Measurements from ENCODE around the gene ALK.

The ALK gene

DNA sequence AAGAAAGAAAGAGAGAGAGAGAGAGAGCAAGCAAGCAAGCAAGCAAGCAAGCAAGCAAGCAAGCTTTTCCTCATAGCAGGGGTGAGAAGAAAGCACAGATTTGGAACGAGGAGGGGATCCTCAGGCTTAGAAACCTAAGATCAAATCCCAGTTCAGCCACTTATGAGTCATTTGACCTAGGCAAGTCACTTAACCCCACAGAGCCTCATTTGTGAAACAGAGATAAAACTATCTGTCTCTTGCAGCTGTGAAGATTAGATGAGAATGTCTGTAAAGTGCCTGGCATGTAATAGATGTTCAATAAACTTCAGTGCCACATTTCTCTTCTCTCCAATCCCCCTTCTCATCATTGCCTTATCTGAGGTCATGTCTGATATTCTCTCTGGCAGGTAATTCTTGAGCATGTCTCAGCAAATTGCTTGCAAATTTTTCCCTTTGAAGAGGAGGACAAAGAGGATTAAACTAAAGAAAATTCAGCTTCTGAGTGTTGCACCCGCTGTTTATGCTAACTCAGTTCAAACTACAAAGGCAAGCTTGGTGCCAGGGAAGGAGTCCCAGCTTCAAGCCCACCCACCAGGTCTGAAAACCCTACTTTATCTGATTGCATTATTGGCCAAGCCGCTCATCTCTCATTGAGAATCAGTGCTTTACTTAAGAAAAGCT lies 20.3 kb downstream of the ALK start:
- DNase-seq, result no peak

DNA sequence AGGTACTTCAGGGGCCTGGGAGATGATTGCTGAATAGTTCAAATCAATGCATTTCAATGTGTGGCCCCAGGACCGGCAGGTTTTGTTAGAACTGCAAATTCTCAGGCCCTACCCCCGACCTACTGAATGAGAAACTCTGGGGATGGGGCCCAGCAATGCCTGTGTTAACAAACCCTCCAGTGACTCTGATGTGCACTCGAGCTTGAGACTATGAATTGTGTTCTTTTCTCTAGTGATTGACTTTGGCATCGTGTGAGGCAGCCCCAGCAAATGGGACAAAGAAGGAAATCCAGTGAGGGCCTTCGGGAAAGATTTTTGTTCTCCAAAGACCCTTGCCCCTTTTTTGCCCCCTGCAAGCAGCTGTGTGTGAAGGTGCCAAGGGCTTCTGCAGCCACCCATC lies 22.4 kb downstream of the ALK start:
- DNase-seq, result no peak

DNA sequence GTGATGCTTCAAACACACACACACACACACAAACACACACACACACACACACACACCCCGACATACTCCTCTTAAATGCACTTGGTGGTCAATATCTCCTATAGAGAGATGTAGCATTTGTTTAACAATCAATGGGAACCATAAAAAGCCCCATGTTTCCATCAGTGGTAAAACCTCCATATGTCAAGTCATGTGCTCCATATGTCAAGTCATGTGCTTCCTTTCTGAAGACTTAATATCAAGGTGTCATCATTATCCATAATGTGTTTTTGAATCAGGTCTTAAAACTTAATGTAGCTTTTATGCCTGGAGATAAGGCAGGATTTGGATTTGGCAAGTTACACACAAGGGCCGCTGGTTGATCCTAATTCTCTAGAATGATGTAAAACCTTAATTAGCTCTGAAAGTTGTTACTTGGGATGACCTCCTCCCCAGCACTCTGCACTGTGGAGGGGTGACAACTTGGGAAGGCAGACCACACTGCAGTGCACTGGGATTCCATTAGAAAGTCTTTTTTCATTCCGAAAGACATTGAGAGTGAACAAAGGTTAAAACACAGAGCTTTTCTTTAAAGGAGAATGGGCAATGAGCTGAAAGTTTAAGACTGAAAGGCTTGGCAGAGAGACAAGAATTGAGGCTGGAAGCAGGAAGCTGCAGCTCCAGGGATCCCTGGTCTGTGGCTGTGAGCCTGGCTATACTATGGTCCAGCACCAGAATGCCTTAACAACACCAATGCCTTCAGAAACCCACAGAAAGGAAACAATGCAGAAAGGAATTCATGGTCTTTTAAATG lies 26.4 kb downstream of the ALK start:
- no peak for DNase-seq

DNA sequence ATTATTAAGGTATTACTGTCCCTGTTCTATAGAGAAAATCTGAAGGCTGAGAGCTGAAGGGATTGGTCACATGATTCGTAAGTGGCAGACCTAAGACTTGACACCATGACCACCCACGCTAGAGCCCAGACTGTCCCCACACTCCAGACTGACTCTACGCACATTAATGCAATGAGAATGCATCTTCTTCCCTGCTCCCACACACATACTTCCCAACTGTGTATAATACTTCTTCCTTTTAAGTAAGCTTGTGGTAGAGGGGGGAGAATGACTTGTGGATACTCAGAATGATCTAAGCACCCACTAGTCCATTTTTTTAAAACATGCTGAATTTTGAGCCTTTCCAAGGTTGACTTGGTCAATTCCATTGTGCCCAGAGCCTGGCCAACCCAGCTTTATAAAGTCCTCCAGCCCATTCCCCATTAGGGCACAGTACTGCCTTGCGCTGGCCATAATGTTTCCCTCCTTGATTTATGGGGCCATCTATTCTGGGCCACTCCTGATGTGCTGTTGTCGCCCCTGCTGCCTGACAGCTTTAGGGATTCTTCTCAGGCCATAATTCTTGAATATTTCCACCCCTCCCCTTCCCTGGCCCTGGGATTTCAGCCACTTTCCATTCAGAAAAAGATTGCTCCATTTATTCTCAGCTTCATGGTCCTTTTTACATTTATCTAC lies 28.7 kb downstream of the ALK start:
- DNase-seq, result no peak

DNA sequence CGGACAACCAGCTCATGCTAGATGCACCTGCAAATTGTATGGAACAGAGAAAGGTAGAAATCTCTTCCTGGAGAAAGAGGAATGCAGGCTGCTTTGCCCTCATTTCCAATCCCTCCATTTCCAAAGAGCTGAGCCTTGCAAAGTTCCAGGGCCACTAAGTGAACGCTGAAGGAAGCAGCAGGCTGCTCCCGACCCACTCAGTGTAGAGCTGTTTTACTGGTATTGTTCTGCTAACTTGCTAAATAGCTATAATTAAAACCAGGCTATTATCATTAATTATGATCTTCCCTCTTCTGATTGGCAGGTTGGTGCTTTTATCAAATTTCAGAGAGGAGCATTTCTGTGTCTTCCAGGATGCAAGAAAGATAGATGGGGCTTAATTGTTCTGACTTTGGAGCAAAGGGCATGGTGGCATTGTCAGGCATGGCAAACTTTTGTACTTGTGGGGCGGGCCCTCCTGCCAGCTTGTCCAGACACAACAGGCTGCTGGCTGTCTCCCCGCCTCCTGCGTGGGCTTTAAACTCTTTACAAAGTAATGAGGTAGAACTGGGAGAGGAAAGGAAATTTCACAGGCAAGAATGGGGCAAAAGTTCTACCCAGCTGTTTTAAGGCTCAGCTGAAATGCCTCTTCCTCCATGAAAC lies 40.2 kb downstream of the ALK start:
- no peak for DNase-seq

DNA sequence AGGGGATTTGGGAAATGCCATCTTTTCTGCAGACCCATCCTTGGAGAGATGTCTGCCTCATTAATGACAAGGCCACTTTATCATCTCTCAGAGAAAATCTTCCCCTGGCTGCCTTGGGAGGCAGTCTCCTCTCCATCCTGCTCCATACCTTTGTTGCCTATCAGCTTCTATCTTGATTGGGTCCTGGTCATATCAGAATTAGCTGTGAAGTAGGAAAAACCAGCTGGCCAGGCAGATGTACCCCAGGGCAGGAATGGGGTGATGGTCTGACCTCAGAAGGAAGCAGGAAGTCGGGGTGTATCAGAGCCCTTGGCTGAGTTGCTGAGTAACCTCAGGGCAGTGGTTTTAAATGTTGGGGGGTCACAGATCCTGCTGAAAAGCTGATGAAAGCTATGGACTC lies 41.3 kb downstream of the ALK start:
- DNase-seq, result no peak

DNA sequence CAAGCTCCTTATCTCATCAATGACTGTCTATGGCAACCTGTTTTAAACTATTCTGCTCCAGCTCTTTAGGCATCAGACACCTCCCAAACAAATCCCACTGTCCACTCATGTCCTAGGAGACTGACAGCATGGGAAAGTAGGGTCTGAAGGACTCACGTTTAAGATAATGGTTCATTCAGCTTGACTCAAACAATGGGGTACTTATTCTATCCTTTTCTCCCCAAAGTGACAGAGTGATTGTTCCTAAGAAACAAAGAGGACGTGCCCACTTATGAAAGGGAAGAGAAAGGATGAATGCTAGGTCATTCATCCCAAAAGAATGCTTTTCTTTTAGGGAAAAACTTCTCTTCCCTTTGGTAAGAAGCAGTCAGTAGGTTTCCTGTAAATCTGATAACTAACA lies 41.9 kb downstream of the ALK start:
- no peak for DNase-seq

DNA sequence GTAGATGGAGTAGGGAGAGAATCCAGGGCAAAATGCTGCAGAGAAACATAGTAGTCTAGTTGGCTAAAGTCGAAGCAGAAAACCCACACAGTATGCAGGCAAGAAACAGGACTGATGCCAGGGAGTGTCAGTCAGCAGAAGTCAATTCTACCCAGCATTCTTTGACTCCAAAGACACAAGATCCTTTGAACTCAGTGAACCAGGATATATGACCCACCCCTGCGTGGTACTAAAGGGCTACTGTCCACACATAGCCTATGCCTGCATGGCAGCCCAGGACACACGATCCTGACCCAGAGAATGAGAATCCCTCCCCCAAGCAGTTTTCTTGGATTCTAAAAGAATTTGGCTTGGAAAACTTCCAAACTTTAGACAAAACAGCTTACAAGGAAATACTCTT lies 42.5 kb downstream of the ALK start:
- DNase-seq, result no peak

DNA sequence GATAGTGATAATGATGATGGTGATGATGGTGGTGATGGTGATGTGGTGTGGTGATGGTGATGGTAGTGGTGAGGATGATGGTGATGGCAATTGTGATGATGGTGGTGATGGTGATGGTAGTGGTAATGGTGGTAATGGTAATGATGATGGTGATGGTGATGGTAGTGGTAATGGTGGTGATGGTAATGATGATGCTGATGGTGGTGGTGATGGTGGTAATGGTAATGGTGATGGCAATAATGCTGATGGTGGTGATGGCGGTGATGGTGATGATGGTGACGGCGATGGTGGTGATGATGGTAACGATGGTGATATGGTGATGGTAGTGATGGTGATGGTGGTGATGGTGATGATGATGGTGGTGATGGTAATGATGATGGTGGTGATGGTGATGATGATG lies 45.0 kb downstream of the ALK start:
- DNase-seq, result no peak

DNA sequence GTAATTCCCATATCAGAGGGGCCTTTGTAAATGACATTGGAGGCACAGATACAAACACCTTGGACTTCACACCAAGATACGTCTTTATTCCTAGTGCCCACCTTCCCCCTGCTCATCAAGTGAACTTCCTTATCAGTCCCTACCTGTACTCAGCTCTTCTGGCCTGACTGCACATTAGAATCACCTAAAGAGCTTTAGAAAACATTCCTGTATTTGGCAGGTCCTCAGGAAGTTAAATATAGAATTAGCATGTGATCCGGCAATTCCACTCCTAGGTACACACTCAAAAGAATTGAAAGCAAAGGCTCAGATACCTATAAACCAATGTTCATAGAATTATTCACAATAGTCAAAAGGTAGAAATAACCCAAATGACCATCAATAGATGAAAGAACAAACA lies 46.6 kb downstream of the ALK start:
- no peak for DNase-seq

DNA sequence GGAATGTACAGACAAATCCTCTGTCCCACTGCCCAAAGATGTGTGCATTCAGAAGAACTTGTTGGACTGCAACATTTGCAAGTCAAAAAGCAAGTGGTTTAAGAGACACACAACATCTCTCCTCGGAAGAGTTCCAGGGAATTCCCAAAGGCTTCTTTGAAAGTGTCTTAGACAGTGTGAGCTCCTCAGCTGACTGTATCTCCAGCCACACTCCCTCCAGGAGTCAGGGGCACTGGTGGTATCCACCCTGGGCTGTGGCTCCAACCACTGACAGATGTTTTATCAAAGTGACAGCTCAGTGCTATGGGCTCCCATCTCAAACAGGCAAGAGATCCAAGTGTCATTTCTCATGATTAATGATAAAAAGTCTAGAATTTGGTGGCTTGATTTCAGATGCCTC lies 48.5 kb downstream of the ALK start:
- DNase-seq, result no peak

DNA sequence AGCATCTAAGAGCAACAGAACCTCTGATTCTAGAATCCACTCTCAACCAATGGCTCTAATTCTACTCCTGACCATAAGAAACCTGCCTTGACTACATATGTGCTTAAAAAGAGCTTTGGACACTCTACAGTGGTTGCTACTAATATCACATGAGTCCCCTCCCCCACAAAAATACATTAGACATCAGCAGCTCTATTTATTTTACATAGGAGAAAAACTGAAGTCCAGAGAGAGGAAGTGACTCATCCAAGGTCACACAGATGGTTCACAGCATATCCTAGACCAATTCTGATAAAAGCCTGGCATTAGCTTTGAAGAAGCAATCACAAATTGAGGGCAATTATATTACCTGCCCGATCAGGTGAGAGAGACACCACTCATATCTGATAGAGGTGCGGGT lies 49.8 kb downstream of the ALK start:
- DNase-seq, result no peak

DNA sequence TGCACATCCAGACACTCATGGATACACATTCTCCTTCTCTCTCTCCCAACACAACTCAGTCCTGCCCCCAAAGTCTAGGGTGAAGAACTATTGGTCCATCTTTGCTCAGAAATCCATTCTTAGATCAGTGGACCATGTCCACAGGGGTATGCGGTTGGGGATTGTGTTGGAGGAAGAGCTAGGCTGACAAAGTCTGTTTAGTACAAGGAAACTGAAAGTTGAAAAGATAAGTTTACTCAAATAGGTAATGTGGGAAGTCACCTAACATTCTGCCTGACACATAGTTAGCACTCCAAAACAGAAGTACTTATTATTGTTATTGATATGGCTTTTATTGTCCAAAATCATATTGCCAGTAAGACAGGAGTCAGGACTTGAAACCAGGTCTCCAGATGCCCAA lies 55.9 kb downstream of the ALK start:
- no peak for DNase-seq

DNA sequence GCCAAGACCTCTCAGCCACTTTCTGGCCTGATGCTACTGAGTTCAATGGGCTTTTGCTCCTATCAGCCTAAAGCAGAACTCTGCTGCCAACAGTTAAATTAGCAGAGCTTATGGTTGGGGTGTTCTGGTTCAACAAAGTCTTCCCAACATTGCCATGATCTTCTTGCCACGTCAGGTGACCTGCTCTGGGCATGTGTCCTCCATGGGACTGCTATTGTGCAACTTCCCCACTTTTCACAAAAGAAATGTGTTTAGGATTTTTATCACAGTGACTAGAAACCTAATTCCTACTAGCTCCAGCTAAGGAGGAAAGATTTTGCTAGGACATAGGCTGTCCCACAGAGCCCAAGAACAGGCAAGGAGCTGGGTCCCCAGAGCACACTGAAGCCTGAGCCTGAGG lies 56.4 kb downstream of the ALK start:
- no peak for DNase-seq

DNA sequence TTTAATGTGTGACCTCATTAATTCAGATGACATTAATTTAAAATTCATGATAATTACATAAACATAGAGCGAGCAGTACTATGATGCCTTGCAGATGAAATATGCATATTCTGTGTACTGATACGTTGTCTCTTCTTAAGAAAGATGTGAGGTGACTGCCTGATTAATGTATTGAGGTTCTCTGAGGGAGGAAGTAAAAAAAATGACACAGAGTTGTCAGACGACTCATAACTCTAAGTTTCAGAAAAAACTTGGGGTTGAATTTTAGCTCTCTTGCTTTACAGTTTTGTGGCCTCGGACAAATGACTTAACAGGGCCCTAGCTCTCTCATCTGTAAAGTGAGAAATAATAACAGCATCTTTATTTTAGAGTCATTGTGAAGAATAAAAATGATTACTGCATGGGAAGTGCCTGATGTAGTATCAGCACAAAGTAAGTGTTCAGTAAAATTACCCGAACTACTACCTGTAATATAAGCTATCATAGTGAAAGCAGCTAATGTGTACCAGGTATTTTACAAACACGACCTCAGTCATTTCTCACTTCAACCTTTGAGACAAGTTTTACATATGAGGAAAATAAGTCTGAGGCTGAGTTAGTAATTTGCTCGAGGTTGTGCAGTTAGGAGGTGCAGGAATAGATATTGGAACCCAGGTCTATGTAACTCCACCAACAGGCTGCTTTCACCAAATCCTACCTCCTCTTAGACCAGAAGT lies 65.3 kb downstream of the ALK start:
- DNase-seq, result no peak

DNA sequence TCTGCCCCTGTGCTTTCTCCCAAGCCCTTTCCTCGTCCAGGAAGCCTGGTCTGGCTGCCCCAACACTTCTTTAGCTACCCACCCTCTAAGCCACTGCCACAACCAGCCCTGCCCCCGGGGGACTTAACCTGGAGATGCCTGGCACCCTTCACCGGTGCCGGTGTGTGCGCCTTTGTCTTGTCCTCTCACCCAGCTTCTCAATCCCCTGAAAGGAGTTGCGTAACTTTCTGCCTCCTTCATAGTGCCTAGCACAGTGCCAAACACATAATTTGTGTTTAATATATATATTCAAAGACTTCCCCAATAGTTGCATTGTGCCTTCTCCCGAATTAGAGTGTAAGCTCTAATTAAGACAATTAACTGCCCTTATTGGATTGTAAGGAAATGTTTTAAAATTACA lies 70.6 kb downstream of the ALK start:
- no peak for DNase-seq

DNA sequence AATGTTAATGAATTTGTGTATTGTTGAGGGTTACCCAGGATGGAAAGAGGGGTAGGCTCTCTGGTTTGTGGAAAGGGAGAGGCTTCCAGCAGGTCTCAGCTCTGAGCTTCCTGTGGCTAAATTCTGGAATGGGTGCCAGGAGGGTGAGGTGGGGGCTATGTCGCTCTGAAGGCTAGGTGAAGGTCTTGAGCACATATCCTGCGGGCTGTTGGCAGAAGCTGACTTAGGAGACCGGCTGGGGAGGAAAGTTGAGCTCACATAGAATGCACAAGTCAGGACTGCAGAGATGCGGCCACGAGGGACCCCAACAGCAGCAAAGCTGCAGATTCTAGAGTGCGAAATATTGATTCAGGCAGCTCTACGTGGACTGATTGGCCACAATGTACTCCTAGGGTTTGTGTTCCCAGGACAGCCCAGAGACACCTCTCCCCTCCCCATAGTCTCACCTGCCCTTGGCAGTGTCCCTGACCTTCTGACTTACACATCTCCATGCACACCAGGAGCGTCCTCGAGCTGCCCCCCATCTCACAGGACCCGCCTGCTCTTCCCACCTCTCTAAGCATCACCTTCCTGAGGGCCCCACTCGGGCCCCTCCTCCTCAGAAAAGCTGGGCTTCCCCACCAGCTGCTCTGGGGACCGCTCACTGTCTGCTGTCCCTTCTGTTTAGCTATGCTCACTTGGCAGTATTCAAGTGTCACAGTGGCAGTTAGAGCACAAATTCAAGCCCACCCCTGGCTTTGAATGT lies 72.6 kb downstream of the ALK start:
- peak; percentile 69 for DNase-seq

DNA sequence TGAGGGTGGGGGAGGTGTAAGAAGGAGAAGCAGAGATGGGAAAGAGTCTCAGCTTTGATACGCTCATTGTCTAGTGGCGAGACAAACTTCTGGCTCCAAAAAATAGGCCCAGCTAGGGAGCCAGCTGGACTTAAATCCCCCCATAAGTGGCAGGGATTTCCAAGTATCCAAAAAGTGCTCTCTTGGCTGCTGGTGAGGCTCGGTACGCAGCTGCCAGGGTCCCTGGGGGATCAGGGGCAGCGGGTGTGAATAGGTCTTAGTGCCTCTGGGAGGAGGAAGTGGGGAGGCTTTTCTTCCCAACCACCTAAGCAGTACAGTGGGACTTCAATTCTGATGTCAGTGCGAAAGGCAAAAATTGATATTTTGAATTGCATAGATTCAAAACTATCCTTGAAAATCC lies 73.5 kb downstream of the ALK start:
- peak; percentile 82 for DNase-seq

DNA sequence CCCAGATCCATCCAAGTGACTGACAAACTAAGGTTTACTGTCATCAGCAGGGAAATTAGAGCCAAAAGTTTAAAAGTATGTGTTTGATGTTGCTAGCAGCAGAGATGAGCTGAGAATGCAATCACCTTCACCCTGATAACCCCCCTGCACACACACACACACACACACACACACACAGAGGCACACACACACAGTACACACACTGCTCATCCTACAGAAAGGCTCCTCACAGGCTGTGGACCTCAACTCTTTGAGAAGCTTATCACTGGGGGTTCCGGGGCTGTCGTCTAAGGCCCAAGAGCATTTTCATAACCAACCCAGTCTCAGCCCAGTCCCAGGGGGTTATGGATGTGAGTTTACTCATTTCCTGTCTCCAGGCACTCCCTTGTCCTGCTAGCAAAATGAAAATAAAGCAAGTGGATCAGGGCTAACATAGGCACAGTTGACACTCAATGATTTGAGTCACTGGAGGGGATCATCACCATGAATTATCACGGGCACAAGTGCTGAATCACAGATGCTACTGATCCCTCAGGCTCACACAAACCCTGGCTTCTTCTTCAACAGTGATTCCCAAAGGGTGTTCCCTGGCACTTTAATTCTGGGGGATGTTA lies 76.6 kb downstream of the ALK start:
- no peak for DNase-seq

DNA sequence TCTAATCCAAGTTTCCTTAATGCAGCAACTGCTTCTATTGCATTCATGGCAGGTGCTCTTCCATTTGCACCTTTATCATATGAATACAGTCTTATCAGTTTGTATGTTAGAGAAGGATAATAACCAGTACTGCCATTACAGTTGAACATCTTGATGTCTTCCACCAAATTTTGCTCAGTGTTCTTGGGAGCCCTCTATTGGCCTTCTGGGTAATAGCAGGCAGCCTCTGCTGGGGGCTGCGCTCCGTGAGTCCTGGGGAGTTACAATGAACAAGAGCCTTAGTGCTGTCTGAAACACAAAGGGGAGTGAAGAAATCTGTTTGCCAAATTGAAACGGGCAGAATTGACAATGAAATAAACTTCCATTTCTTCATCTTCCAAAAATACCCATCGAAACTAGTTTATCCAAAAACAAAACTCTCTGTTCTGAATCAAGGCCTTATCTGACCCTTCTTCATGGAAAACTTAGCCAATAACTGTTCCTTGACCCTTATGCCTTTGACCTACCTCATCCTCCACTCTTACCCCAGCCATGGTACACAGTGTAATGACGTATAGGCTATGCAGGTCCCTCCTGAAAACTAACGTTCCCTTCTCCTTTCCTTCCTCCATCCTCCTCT lies 79.9 kb downstream of the ALK start:
- DNase-seq, result no peak

DNA sequence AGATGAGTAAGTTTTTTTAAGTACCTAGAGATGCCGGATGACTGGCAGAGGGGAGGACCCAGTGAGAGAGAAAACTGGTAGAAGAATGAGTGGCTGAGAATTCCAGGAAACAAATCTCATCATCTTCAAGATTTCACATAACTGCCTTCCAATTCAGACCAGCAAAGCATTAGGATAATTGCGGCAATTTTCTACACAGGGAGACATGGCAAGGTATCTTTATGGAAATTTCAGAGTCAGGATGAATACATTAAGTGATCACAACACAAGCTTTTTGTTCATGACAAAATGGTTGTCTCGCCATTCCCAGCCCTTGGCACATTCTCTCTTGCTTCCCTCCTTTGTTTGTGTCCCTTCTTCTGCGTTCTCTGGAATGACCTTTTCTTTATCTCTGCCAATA lies 82.1 kb downstream of the ALK start:
- no peak for DNase-seq

DNA sequence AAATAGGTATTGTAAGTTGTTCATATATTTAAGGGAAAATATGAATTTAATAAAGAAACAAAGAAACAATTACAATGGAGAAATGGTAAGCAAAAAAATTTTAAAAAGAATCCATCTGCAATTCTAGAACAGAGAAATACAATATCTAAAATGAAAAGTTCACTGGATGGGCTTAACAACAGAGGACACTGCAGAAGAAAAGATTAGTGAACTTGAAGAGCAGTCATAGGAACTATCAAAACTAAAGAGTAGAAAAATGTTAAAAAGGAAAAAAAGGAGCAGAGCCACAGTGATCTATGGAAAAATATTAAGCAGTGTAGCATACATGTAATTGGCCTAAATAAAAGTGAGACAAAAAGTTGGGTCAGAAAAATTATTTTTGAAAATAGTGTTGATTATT lies 83.5 kb downstream of the ALK start:
- no peak for DNase-seq

All from DMS79 treated with DMSO at 0.1 percent for 48 hours (cell line).